DMS153 treated with DMSO at 0.1 percent for 48 hours (cell line): Measurements from ENCODE around the gene TADA2B.

Experiments
- DNase-seq: peaks from one replicate; lab custom pipeline; 2025; ENCODE audit not compliant: unreplicated experiment; lab: John Stamatoyannopoulos, UW

TADA2B gene

GRCh38 chr4:7055990-7056325, 12.8 kb downstream of the TADA2B start:
- DNase-seq = no peak

- no peak for DNase-seq
Measured at GRCh38 chr4:7058792-7059191, 15.6 kb downstream of the TADA2B start.

- no peak for DNase-seq
Measured at GRCh38 chr4:7059662-7060061, 16.5 kb downstream of the TADA2B start.

- no peak for DNase-seq
Measured at GRCh38 chr4:7060346-7061150, 17.4 kb downstream of the TADA2B start.

GRCh38 chr4:7061815-7062214, 18.6 kb downstream of the TADA2B start:
- DNase-seq = no peak

GRCh38 chr4:7062816-7063215, 19.6 kb downstream of the TADA2B start:
- DNase-seq = no peak

- DNase-seq = no peak
Measured at GRCh38 chr4:7063362-7063761, 20.2 kb downstream of the TADA2B start.

- no peak for DNase-seq
Measured at GRCh38 chr4:7066006-7066405, 22.8 kb downstream of the TADA2B start.

GRCh38 chr4:7066493-7066892, 23.3 kb downstream of the TADA2B start:
- no peak for DNase-seq

GRCh38 chr4:7067126-7067451, 23.9 kb downstream of the TADA2B start:
- no peak for DNase-seq

- peak; percentile 78 for DNase-seq
Measured at GRCh38 chr4:7067452-7068278, 24.5 kb downstream of the TADA2B start, which contains the start of gene GRPEL1. TSS of gene GRPEL1 (minus strand) at chr4:7068064. CDS start at chr4:7068032, 32 bp downstream.

- no peak for DNase-seq
Measured at GRCh38 chr4:7068279-7068842, 25.2 kb downstream of the TADA2B start.

GRCh38 chr4:7068883-7069282, 25.7 kb downstream of the TADA2B start:
- no peak for DNase-seq

- peak; percentile 35 for DNase-seq
Measured at GRCh38 chr4:7070729-7071511, 27.7 kb downstream of the TADA2B start.

GRCh38 chr4:7073059-7073458, 29.9 kb downstream of the TADA2B start:
- no peak for DNase-seq

- DNase-seq = no peak
Measured at GRCh38 chr4:7073526-7074390, 30.6 kb downstream of the TADA2B start.

GRCh38 chr4:7074426-7074825, 31.3 kb downstream of the TADA2B start:
- no peak for DNase-seq

GRCh38 chr4:7075962-7076695, 33.0 kb downstream of the TADA2B start:
- no peak for DNase-seq

GRCh38 chr4:7076696-7077082, 33.5 kb downstream of the TADA2B start:
- DNase-seq = no peak

- no peak for DNase-seq
Measured at GRCh38 chr4:7077371-7077770, 34.2 kb downstream of the TADA2B start.
